H9 (cell line): Measurements from ENCODE around the gene TFF2. TPM values are rescaled to one million over a fixed set of nuclear protein-coding genes. Genes with fewer than 3 reads are reported as not detected.

ENCODE experiments used
- DNase-seq: peaks from one replicate; pipeline ENCODE4 v3.0.0-alpha.2; 2017
- H2AFZ ChIP-seq: one replicate; pipeline ENCODE4 v1.6.1; 2013; ENCODE audit warnings: mild to moderate bottlenecking, low read length, control low read depth, moderate library complexity
- H2AK5ac ChIP-seq: 2 replicates; pipeline ENCODE4 v1.6.1; 2013; ENCODE audit warnings: low read length, control low read depth, mixed read lengths; ENCODE audit not compliant: insufficient read length
- H2BK120ac ChIP-seq: one replicate; pipeline ENCODE4 v1.6.1; 2013; ENCODE audit warnings: low read depth, mild to moderate bottlenecking, low read length, control low read depth, inconsistent platforms; ENCODE audit not compliant: poor library complexity, severe bottlenecking
- H2BK12ac ChIP-seq: 2 replicates; pipeline ENCODE4 v1.6.1; 2013; ENCODE audit warnings: low read length, control low read depth, mixed read lengths, low read depth; ENCODE audit not compliant: insufficient read length
- H2BK15ac ChIP-seq: 2 replicates; pipeline ENCODE4 v1.6.1; 2013; ENCODE audit warnings: low read depth, low read length, control low read depth
- H2BK20ac ChIP-seq: one replicate; pipeline ENCODE4 v1.6.1; 2013; ENCODE audit warnings: low read depth, mild to moderate bottlenecking, low read length, control low read depth, inconsistent platforms; ENCODE audit not compliant: poor library complexity, severe bottlenecking
- H2BK5ac ChIP-seq: 2 replicates; pipeline ENCODE4 v1.6.1; 2013; ENCODE audit warnings: low read length, control low read depth, mixed read lengths; ENCODE audit not compliant: insufficient read length
- H3K14ac ChIP-seq: 2 replicates; pipeline ENCODE4 v1.6.1; 2013; ENCODE audit warnings: low read length, control low read depth; ENCODE audit not compliant: insufficient read depth
- H3K18ac ChIP-seq: 2 replicates; pipeline ENCODE4 v1.6.1; 2013; ENCODE audit warnings: low read depth, mild to moderate bottlenecking, mixed read lengths, low read length, control low read depth; ENCODE audit not compliant: insufficient read length
- H3K23ac ChIP-seq: 2 replicates; pipeline ENCODE4 v1.6.1; 2013; ENCODE audit warnings: low read length, control low read depth, mixed read lengths, low read depth; ENCODE audit not compliant: insufficient read length
- H3K23me2 ChIP-seq: 2 replicates; pipeline ENCODE4 v1.6.1; 2013; ENCODE audit warnings: low read depth, mild to moderate bottlenecking, mixed read lengths, low read length, control low read depth; ENCODE audit not compliant: insufficient read length, poor library complexity, severe bottlenecking
- H3K27ac ChIP-seq: 2 replicates; pipeline ENCODE4 v1.5.1; 2013; ENCODE audit warnings: low read length, control low read depth, mixed read lengths, low read depth; ENCODE audit not compliant: insufficient read length
- H3K27me3 ChIP-seq: 2 replicates; pipeline ENCODE4 v1.6.1; 2013; ENCODE audit warnings: low read length, control low read depth, inconsistent platforms; ENCODE audit not compliant: insufficient read depth
- H3K4ac ChIP-seq: 2 replicates; pipeline ENCODE4 v1.6.1; 2013; ENCODE audit warnings: low read depth, mild to moderate bottlenecking, control low read depth, inconsistent platforms, low read length, moderate library complexity
- H3K4me1 ChIP-seq: 2 replicates; pipeline ENCODE4 v1.6.1; 2013; ENCODE audit warnings: low read length, control low read depth, inconsistent platforms; ENCODE audit not compliant: insufficient read depth
- H3K4me2 ChIP-seq: 2 replicates; pipeline ENCODE4 v1.6.1; 2013; ENCODE audit warnings: low read length, control low read depth, mixed read lengths; ENCODE audit not compliant: insufficient read length, insufficient read depth
- H3K56ac ChIP-seq: 2 replicates; pipeline ENCODE4 v1.6.1; 2013; ENCODE audit warnings: low read depth, mild to moderate bottlenecking, mixed read lengths, low read length, control low read depth; ENCODE audit not compliant: insufficient read length
- H3K79me1 ChIP-seq: 2 replicates; pipeline ENCODE4 v1.6.1; 2013; ENCODE audit warnings: low read depth, mild to moderate bottlenecking, moderate library complexity, low read length, control low read depth, inconsistent platforms; ENCODE audit not compliant: insufficient read depth, poor library complexity, severe bottlenecking
- H3K79me2 ChIP-seq: 2 replicates; pipeline ENCODE4 v1.6.1; 2013; ENCODE audit warnings: low read length, control low read depth, inconsistent platforms; ENCODE audit not compliant: insufficient read depth
- H3K9ac ChIP-seq: 2 replicates; pipeline ENCODE4 v1.6.1; 2013; ENCODE audit warnings: low read length, control low read depth, mixed read lengths; ENCODE audit not compliant: insufficient read length; ENCODE audit errors: extremely low read depth
- H3K9me3 ChIP-seq: one replicate; pipeline ENCODE4 v1.6.1; 2013; ENCODE audit warnings: low read depth, low read length, inconsistent platforms; ENCODE audit not compliant: control insufficient read depth
- H3T11ph ChIP-seq: one replicate; pipeline ENCODE4 v1.6.1; 2013; ENCODE audit warnings: mild to moderate bottlenecking, low read length, control low read depth, inconsistent platforms
- H4K20me1 ChIP-seq: one replicate; pipeline ENCODE4 v1.6.1; 2013; ENCODE audit not compliant: control insufficient read depth, insufficient read length, insufficient read depth
- H4K5ac ChIP-seq: 2 replicates; pipeline ENCODE4 v1.6.1; 2013; ENCODE audit warnings: low read depth, mild to moderate bottlenecking, mixed read lengths, low read length, control low read depth; ENCODE audit not compliant: insufficient read length
- H4K8ac ChIP-seq: replicated peaks from 2 replicates; pipeline ENCODE4 v1.6.1; 2013; ENCODE audit warnings: low read length, control low read depth, mixed read lengths, low read depth; ENCODE audit not compliant: insufficient read length
- H4K91ac ChIP-seq: 2 replicates; pipeline ENCODE4 v1.6.1; 2013; ENCODE audit warnings: low read depth, mild to moderate bottlenecking, moderate library complexity, mixed read lengths, low read length, control low read depth; ENCODE audit not compliant: insufficient read length
- H3K27ac Mint-ChIP-seq, 3 experiments: 2 replicates in 2 of 3; 3 replicates in 1 of 3; pipeline ENCODE4 v1.8.0; 2020 to 2021; ENCODE audit warnings: mixed read lengths in 3 of 3, mild to moderate bottlenecking in 1 of 3, moderate library complexity in 1 of 3
- H3K27me3 Mint-ChIP-seq: 2 replicates; pipeline ENCODE4 v1.8.0; 2021; ENCODE audit warnings: low read depth, mild to moderate bottlenecking, moderate library complexity, mixed read lengths
- H3K36me3 Mint-ChIP-seq, 3 experiments: 2 replicates in 2 of 3; 3 replicates in 1 of 3; pipeline ENCODE4 v1.8.0; 2020 to 2021; ENCODE audit warnings: low read depth in 3 of 3, mixed read lengths in 3 of 3; ENCODE audit not compliant: insufficient read depth in 1 of 3
- H3K4me1 Mint-ChIP-seq, 2 experiments: 2 replicates each; pipeline ENCODE4 v1.8.0; 2020; ENCODE audit warnings: mixed read lengths in 2 of 2
- H3K4me3 Mint-ChIP-seq, 2 experiments: 2 replicates in 1 of 2; 3 replicates in 1 of 2; pipeline ENCODE4 v1.8.0; 2020 to 2021; ENCODE audit warnings: mild to moderate bottlenecking in 2 of 2, mixed read lengths in 2 of 2, moderate library complexity in 1 of 2
- H3K9me3 Mint-ChIP-seq, 2 experiments: 2 replicates in 1 of 2; 3 replicates in 1 of 2; pipeline ENCODE4 v1.8.0; 2020; ENCODE audit warnings: mild to moderate bottlenecking in 2 of 2, mixed read lengths in 2 of 2, moderate library complexity in 1 of 2
- WGBS: extraction: QIAGEN DNeasy Blood & Tissue Kit; methylation state at CpG from one replicate; pipeline ENCODE4 v1.1.7; 2013; ENCODE audit warnings: missing lambda C conversion rate, low lambda C conversion rate, mixed read lengths; ENCODE audit not compliant: insufficient read length; ENCODE audit errors: extremely low coverage; 5-methylcytosine and 5-hydroxymethylcytosine counted together
- total RNA-seq: library from RNA; stranded (reverse); gene quantifications from 2 replicates; pipeline ENCODE4 v1.2.1, GENCODE V29; 2021
- TF ChIP-seq, protein P1 (sequence below): fragments of 200-600 bp; sonication (generic); conservative IDR thresholded peaks from 3 replicates; pipeline ENCODE4 v1.8.0; 2021; ENCODE audit warnings: antibody characterized with exemption, mild to moderate bottlenecking

Gene TFF2
- total RNA-seq, 1 experiment from 2014 or later, result not detected

DNA sequence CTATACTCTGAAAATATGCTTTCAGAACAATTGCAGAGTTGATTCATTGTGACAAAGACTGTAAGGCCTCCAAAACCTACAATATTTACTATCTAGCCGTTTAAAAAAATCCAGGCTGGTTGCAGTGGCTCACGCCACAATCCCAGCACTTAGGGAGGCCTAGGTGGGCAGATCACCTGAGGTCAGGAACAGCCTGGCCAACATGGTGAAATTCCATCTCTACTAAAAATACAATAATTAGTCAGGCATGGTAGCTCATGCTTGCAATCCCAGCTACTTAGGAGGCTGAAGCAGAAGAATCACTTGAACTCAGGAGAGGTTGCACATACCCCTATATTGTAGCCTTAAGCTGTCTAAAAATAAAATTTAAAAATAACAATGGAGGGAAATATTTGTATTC lies 5.3 kb upstream of the TFF2 start:
- Histone ChIP-seq H4K8ac (no peak overlapping the region), H4K20me1 (no peaks in the 10 kb centered on the region), H3K56ac (no peak overlapping the region), H2BK15ac (no peak overlapping the region), H2BK12ac (no peak overlapping the region), H3K9ac (no peak overlapping the region), H3K23ac (no peak overlapping the region), H3K4me2 (no peak overlapping the region), H3K27ac (no peak overlapping the region), H3K9me3 (no peaks in the 10 kb centered on the region), H3K4ac (no peak overlapping the region), H3K79me1 (no peaks in the 10 kb centered on the region), H2BK5ac (no peak overlapping the region), H3K18ac (no peak overlapping the region), H3K79me2 (no peaks in the 10 kb centered on the region), H2BK120ac (no peak overlapping the region), H2AK5ac (no peak overlapping the region), H2BK20ac (no peak overlapping the region), H2AFZ (no peak overlapping the region), H4K5ac (no peak overlapping the region), H3K23me2 (no peaks in the 10 kb centered on the region), H3T11ph (no peak overlapping the region), H3K27me3 (no peaks in the 10 kb centered on the region), H4K91ac (no peak overlapping the region), H3K4me1 (no peaks in the 10 kb centered on the region), H3K14ac (no peak overlapping the region)
- DNase-seq, result no peak
- Mint-ChIP-seq H3K9me3 (peaks cover 9 to 18% of the 10 kb centered on the region in 2 experiments), H3K4me1 (peaks cover 5 to 6% of the 10 kb centered on the region in 2 experiments; a peak in 2 of 4 replicates), H3K27ac (no peak overlapping the region), H3K36me3 (peaks cover 3 to 5% (median 4%) of the 10 kb centered on the region in 3 experiments; a peak in 6 of 7 replicates), H3K27me3 (peaks cover 4% of the 10 kb centered on the region), H3K4me3 (no peak overlapping the region)
- TF ChIP-seq, protein P1, sequence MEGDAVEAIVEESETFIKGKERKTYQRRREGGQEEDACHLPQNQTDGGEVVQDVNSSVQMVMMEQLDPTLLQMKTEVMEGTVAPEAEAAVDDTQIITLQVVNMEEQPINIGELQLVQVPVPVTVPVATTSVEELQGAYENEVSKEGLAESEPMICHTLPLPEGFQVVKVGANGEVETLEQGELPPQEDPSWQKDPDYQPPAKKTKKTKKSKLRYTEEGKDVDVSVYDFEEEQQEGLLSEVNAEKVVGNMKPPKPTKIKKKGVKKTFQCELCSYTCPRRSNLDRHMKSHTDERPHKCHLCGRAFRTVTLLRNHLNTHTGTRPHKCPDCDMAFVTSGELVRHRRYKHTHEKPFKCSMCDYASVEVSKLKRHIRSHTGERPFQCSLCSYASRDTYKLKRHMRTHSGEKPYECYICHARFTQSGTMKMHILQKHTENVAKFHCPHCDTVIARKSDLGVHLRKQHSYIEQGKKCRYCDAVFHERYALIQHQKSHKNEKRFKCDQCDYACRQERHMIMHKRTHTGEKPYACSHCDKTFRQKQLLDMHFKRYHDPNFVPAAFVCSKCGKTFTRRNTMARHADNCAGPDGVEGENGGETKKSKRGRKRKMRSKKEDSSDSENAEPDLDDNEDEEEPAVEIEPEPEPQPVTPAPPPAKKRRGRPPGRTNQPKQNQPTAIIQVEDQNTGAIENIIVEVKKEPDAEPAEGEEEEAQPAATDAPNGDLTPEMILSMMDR, result no peak
- WGBS, result no CpG with 5 or more reads among the region's 2 CpGs
